K562 treated with DMSO at 1 percent for 48 hours (cell line): ENCODE results near the gene ZNF146. TPM values are rescaled to one million over a fixed set of nuclear protein-coding genes. Genes with fewer than 3 reads are reported as not detected.

Experiments
- total RNA-seq: library from RNA; unstranded; fragments of 300-600 nt; gene quantifications from 2 replicates; pipeline ENCODE4 v1.2.3, GENCODE V29; 2022; ENCODE audit warnings: low replicate concordance; ENCODE audit errors: extremely low read depth

ZNF146 gene
- not detected in 2 replicates for total RNA-seq

DNA sequence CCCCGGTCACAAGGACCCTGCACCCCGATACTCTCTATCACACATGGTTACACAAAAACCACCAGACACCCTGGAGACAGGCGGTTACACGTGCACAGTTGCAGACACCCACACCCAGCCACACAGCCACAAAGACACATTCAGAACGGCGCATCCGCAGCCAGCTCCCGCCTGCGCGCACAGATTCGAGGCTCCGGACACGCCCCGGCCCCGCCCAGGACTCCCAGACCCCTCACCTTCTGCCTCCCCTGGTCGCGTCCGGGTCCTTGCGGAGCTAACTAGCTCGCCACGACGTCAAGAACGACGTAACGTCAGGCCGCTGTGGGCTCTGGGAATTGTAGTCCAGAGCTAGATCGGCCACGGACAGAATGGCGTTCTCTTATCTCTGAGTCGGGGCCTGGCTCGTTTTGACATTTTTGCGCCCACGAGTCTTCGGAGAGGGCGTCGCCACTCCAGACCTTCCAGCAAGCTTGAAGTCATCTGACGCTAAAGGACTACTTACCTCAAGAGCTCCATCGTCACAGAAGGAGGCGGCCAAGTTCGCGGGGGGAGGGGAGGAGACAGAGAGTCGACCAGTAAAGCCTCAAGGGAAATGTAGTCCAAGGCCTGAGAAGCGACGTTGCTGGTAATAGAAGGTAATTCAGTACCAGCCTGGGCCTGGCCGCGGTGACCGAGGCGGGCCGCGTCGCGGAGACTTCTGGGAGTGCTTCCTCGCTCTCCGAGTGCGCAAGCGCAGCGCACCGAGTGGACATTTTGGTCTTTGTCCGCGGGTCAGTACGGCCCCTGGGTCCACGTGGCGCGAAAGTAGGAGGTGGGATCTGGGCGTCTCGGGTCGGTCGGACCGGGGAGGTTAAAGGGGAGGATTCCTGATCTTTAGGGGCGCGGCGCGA is at the start of gene ZNF146, which contains the start of gene ZNF565:
TSS of gene ZNF146 (plus strand) at position 721 of the 890 bp plus-strand sequence. CDS start 21,335 bp downstream, outside the sequence.
TSS of gene ZNF565 (minus strand) at position 280 of the 890 bp plus-strand sequence. CDS start 12,680 bp downstream, outside the sequence.

Other genes with a start within 250 kb of the ZNF146 start
- not detected in 2 replicates for gene SDHAF1, start 219.9 kb upstream of the ZNF146 start, total RNA-seq
- gene SYNE4, start 206.3 kb upstream of the ZNF146 start, total RNA-seq: not detected in 2 replicates
- gene ALKBH6, start 200.9 kb upstream of the ZNF146 start, total RNA-seq: not detected in 2 replicates
- not detected in 2 replicates for gene CLIP3, start 182.2 kb upstream of the ZNF146 start, total RNA-seq
- gene THAP8, start 160.8 kb upstream of the ZNF146 start, total RNA-seq: not detected in 2 replicates
- not detected in 2 replicates for gene WDR62, start 160.2 kb upstream of the ZNF146 start, total RNA-seq
- gene OVOL3, start 104.0 kb upstream of the ZNF146 start, total RNA-seq: not detected in 2 replicates
- not detected in 2 replicates for gene POLR2I, start 100.2 kb upstream of the ZNF146 start, total RNA-seq
- gene TBCB, start 99.6 kb upstream of the ZNF146 start, total RNA-seq: not detected in 2 replicates
- not detected in 2 replicates for gene CAPNS1, start 75.0 kb upstream of the ZNF146 start, total RNA-seq
- not detected in 2 replicates for gene COX7A1, start 62.7 kb upstream of the ZNF146 start, total RNA-seq
- gene ZNF565, start 441 bp upstream of the ZNF146 start, total RNA-seq: not detected in 2 replicates
- not detected in 2 replicates for gene ZFP14, start 164.1 kb downstream of the ZNF146 start, total RNA-seq
- gene ZFP82, start 203.5 kb downstream of the ZNF146 start, total RNA-seq: not detected in 2 replicates